Mesothelial cell of epicardium (in vitro differentiated cells): Measurements from ENCODE around the gene DST. TPM values are rescaled to one million over a fixed set of nuclear protein-coding genes. Genes with fewer than 3 reads are reported as not detected.

Experiments
- DNase-seq, 2 experiments: peaks; one replicate each; pipeline ENCODE4 v3.0.0; 2021; ENCODE audit warnings: low spot score in 2 of 2; ENCODE audit not compliant: unreplicated experiment in 2 of 2
- H3K27ac Mint-ChIP-seq: 2 replicates; pipeline ENCODE4 v1.8.0; 2021; ENCODE audit warnings: mixed read lengths
- H3K27me3 Mint-ChIP-seq: 2 replicates; pipeline ENCODE4 v1.8.0; 2021; ENCODE audit warnings: low read depth, mixed read lengths
- H3K36me3 Mint-ChIP-seq: 2 replicates; pipeline ENCODE4 v1.8.0; 2021; ENCODE audit warnings: mixed read lengths
- H3K4me1 Mint-ChIP-seq: 2 replicates; pipeline ENCODE4 v1.8.0; 2021; ENCODE audit warnings: mixed read lengths
- H3K4me3 Mint-ChIP-seq: 2 replicates; pipeline ENCODE4 v1.8.0; 2021; ENCODE audit warnings: mild to moderate bottlenecking, moderate library complexity, mixed read lengths
- H3K9me3 Mint-ChIP-seq: 2 replicates; pipeline ENCODE4 v1.8.0; 2021; ENCODE audit warnings: mixed read lengths
- total RNA-seq: library from RNA; stranded (reverse); gene quantifications from 3 replicates; pipeline ENCODE4 v1.2.1, GENCODE V29; 2021
- TF ChIP-seq, protein P1 (sequence below): fragments of 200-600 bp; sonication (generic); IDR thresholded peaks from one replicate; pipeline ENCODE4 v1.5.0; 2021; ENCODE audit warnings: antibody characterized with exemption; ENCODE audit not compliant: unreplicated experiment

Gene DST
- total RNA-seq, 1 donor from 2014 or later: 306 TPM

DNA sequence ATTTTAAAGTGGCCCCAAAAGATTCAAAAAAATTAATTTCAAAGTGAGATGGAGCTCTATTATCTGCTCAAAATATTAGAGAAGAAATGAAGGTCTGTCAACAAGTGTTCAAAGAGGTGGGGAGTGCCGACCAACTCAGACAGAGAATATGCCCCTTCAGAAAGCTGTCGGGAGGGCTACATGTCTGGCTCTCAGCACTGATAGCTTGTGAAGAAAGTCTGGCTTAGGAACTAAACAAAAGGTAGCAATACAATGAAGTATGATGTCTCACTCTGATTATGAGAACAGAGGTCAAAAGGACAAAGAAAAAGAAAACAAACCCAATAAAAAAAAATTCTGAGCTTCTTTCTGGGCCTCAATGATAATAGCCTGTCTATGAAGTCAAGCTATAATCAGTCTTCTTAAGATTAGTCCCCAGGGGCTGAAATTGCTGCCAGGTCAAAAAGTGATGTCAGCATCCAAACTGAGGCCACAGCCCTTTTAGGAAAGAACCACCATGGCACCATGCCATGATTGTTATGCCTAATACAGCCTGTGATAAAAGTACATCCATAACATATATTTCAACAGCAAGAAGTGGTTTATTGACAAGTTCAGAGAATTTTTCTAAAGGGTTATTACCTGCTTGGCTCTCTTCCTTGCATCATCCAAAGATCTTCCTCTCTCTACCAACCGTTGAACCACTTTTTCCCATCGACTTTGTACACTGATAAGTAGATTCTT lies 150.9 kb downstream of the DST start:
- peaks cover 4% of the 10 kb centered on the region for H3K9me3 Mint-ChIP-seq
- TF ChIP-seq, protein P1, sequence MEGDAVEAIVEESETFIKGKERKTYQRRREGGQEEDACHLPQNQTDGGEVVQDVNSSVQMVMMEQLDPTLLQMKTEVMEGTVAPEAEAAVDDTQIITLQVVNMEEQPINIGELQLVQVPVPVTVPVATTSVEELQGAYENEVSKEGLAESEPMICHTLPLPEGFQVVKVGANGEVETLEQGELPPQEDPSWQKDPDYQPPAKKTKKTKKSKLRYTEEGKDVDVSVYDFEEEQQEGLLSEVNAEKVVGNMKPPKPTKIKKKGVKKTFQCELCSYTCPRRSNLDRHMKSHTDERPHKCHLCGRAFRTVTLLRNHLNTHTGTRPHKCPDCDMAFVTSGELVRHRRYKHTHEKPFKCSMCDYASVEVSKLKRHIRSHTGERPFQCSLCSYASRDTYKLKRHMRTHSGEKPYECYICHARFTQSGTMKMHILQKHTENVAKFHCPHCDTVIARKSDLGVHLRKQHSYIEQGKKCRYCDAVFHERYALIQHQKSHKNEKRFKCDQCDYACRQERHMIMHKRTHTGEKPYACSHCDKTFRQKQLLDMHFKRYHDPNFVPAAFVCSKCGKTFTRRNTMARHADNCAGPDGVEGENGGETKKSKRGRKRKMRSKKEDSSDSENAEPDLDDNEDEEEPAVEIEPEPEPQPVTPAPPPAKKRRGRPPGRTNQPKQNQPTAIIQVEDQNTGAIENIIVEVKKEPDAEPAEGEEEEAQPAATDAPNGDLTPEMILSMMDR: no peak
- H3K27me3 Mint-ChIP-seq: no peaks in the 10 kb centered on the region
- H3K27ac Mint-ChIP-seq: peak overlapping the region; percentile 89
- no peak overlapping the region for H3K4me3 Mint-ChIP-seq
- peaks cover 27% of the 10 kb centered on the region for H3K4me1 Mint-ChIP-seq
- peaks cover 54% of the 10 kb centered on the region for H3K36me3 Mint-ChIP-seq
- DNase-seq: no peak

- TF ChIP-seq, protein P1: no peak
- Mint-ChIP-seq H3K27ac (no peak overlapping the region), H3K27me3 (no peaks in the 10 kb centered on the region), H3K36me3 (peaks cover 54% of the 10 kb centered on the region), H3K4me1 (peaks cover 27% of the 10 kb centered on the region), H3K4me3 (no peak overlapping the region), H3K9me3 (peaks cover 9% of the 10 kb centered on the region)
- no peak for DNase-seq
Observed at GRCh38 chr6:56490993-56491392, 151.7 kb downstream of the DST start.

GRCh38 chr6:56489559-56489958 lies 153.1 kb downstream of the DST start:
- DNase-seq: no peak
- H3K4me1 Mint-ChIP-seq: peaks cover 29% of the 10 kb centered on the region
- H3K27ac Mint-ChIP-seq: no peak overlapping the region
- no peak overlapping the region for H3K4me3 Mint-ChIP-seq
- H3K36me3 Mint-ChIP-seq: peaks cover 54% of the 10 kb centered on the region
- no peaks in the 10 kb centered on the region for H3K27me3 Mint-ChIP-seq
- peaks cover 9% of the 10 kb centered on the region for H3K9me3 Mint-ChIP-seq
- TF ChIP-seq, protein P1: no peak

- H3K27ac Mint-ChIP-seq: no peak overlapping the region
- H3K9me3 Mint-ChIP-seq: peaks cover 9% of the 10 kb centered on the region
- TF ChIP-seq, protein P1: no peak
Observed at GRCh38 chr6:56488281-56488680, 154.4 kb downstream of the DST start.

DNA sequence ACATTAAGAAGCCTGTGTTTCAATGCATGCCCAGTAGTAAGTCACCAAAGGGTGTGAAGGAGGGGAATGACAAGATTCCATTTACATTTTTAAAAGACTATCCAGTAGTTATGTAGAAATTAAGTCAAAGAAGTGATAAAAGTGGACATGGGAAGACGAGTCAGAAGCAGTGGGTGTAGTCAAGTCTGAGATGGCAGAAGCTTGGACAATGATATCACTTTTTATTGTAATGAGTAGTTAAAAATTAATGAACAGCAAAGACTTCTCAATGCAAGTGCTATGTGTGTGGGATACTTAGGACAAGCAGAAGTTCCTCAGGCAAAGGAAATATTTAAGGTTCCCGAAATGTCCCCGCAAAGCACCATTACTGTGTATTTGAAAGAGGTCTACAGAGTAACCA lies 156.0 kb downstream of the DST start:
- H3K4me3 Mint-ChIP-seq: no peak overlapping the region
- peaks cover 25% of the 10 kb centered on the region for H3K4me1 Mint-ChIP-seq
- H3K27me3 Mint-ChIP-seq: no peaks in the 10 kb centered on the region
- TF ChIP-seq, protein P1: no peak
- no peak for DNase-seq
- H3K9me3 Mint-ChIP-seq: peaks cover 9% of the 10 kb centered on the region
- H3K27ac Mint-ChIP-seq: peak overlapping the region; percentile 62
- peaks cover 48% of the 10 kb centered on the region for H3K36me3 Mint-ChIP-seq

More at GRCh38 chr6:56488281-56488680, 154.4 kb downstream of the DST start:
- Mint-ChIP-seq H3K27me3 (no peaks in the 10 kb centered on the region), H3K36me3 (peaks cover 51% of the 10 kb centered on the region), H3K4me1 (peaks cover 26% of the 10 kb centered on the region), H3K4me3 (no peak overlapping the region)
- no peak for DNase-seq
